Astrocyte (in vitro differentiated cells and primary cell): ENCODE measurements around the gene FSTL1.

Source experiments
- CTCF ChIP-seq: IDR thresholded peaks from 2 replicates; pipeline ENCODE4 v1.5.1; 2011; ENCODE audit warnings: low read depth, mild to moderate bottlenecking, inconsistent platforms, low read length, moderate library complexity; ENCODE audit not compliant: insufficient read depth
- EZH2 ChIP-seq: IDR thresholded peaks from 2 replicates; pipeline ENCODE4 v1.6.1; 2012; ENCODE audit warnings: mild to moderate bottlenecking, low read length, inconsistent platforms; ENCODE audit not compliant: insufficient read depth

- TF ChIP-seq CTCF: no peak
- no peak for TF ChIP-seq EZH2
These were observed 86.0 kb downstream of the FSTL1 start for GRCh38 chr3:120364821-120365220.
